Uterus (tissue), 4 donors: ENCODE results near the gene TSSK2. TPM values are rescaled to one million over a fixed set of nuclear protein-coding genes. Genes with fewer than 3 reads are reported as not detected.

Source experiments
- DNase-seq, 2 donors: peaks; one replicate each; pipeline ENCODE4 v3.0.0-alpha.2; 2019 to 2020
- H3K27ac ChIP-seq, 2 donors: fragments of 200-600 bp; sonication (generic); 1 replicate in 1 of 2; 2 replicates in 1 of 2; pipeline ENCODE4 v1.5.1; 2016 to 2018
- H3K27me3 ChIP-seq, 2 donors: fragments of 200-600 bp; sonication (generic); one replicate each; pipeline ENCODE4 v1.5.1; 2018 to 2019; ENCODE audit warnings: control low read depth in 1 of 2
- H3K36me3 ChIP-seq, 2 donors: fragments of 200-600 bp; sonication (generic); one replicate each; pipeline ENCODE4 v1.5.1; 2019; ENCODE audit warnings: control low read depth in 1 of 2
- H3K4me1 ChIP-seq, 2 donors: fragments of 200-600 bp; sonication (generic); one replicate each; pipeline ENCODE4 v1.5.1; 2018 to 2019; ENCODE audit warnings: control low read depth in 1 of 2
- H3K4me3 ChIP-seq, 2 donors: fragments of 200-600 bp; sonication (generic); 1 replicate in 1 of 2; 2 replicates in 1 of 2; pipeline ENCODE4 v1.5.1; 2018 to 2019; ENCODE audit warnings: mild to moderate bottlenecking in 1 of 2
- H3K9me3 ChIP-seq, 2 donors: fragments of 200-600 bp; sonication (generic); one replicate each; pipeline ENCODE4 v1.5.1; 2019; ENCODE audit warnings: control low read depth in 1 of 2
- CTCF ChIP-seq, 4 experiments: fragments of 200-600 bp in 2 of 4; fragments of 450-650 bp in 2 of 4; sonication (generic) in 2 of 4; IDR thresholded peaks; one replicate each; pipeline ENCODE4 v1.5.1; 2016 to 2019; ENCODE audit warnings: antibody characterized with exemption in 4 of 4, mild to moderate bottlenecking in 2 of 4, moderate library complexity in 1 of 4
- POLR2A ChIP-seq, 2 donors: fragments of 450-650 bp; IDR thresholded peaks; one replicate each; pipeline ENCODE4 v1.6.1; 2016; ENCODE audit warnings: antibody characterized with exemption in 2 of 2, mild to moderate bottlenecking in 1 of 2, moderate library complexity in 1 of 2
- intact Hi-C: fragments of 100-400 bp; cut with DNase I; formaldehyde crosslinking; loops from one replicate; pipeline ENCODE4 v1.15.1; 2023; ENCODE audit warnings: low total_unique reads
- total RNA-seq, 4 donors: library from RNA; depleted of rRNA in 3 of 4; stranded (reverse); fragments of >200 nt in 3 of 4; gene quantifications; one replicate each; pipeline versions ENCODE4 v1.1.0 to v1.2.4, GENCODE V29; 2014 to 2023
- donor health status: DM: yes; HTN: yes; CAD: no.

Gene TSSK2
- total RNA-seq, 4 donors from 2014 or later, result 0.30 TPM; not detected in 3

DNA sequence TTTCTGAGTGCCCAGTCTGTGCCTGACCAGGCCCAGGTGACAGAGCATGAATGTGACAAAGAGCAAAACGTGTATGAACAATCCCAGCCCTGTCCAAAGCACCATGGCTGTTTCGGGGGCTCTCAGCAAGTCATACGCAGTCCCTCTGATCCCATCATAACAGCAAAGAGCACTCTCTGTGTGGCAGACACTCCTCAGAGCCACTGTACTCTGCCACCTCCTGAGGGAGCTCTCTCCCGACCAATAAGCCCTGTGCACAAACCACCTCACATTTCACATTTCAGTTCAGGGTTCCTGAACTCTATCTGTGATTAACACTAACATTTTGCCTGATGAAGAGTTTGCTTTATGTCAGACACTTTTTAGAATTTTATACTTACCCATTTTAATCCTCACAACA, 15.5 kb upstream of the TSSK2 start:
- peaks cover 0 to 30% of the 10 kb centered on the region in 2 donors for H3K4me1 ChIP-seq
- TF ChIP-seq POLR2A (IDR thresholded peaks at IDR 0.05) (no peak), CTCF (IDR thresholded peaks at IDR 0.05) (no peak)
- H3K9me3 ChIP-seq, result no peaks in the 10 kb centered on the region
- no peak overlapping the region for H3K27ac ChIP-seq
- intact Hi-C loops, result no loop called here
- H3K36me3 ChIP-seq, result no peaks in the 10 kb centered on the region
- DNase-seq, result no peak
- no peaks in the 10 kb centered on the region for H3K27me3 ChIP-seq
- H3K4me3 ChIP-seq, result no peak overlapping the region

- DNase-seq, result no peak
- Histone ChIP-seq H3K27ac (no peak overlapping the region), H3K4me3 (no peak overlapping the region), H3K36me3 (no peaks in the 10 kb centered on the region), H3K4me1 (peaks cover 0 to 35% of the 10 kb centered on the region in 2 donors), H3K27me3 (no peaks in the 10 kb centered on the region), H3K9me3 (no peaks in the 10 kb centered on the region)
- intact Hi-C loops, result no loop called here
- TF ChIP-seq CTCF (IDR thresholded peaks at IDR 0.05) (no peak), POLR2A (IDR thresholded peaks at IDR 0.05) (no peak)
These were observed 14.0 kb upstream of the TSSK2 start for GRCh38 chr22:19117111-19117512.

DNA sequence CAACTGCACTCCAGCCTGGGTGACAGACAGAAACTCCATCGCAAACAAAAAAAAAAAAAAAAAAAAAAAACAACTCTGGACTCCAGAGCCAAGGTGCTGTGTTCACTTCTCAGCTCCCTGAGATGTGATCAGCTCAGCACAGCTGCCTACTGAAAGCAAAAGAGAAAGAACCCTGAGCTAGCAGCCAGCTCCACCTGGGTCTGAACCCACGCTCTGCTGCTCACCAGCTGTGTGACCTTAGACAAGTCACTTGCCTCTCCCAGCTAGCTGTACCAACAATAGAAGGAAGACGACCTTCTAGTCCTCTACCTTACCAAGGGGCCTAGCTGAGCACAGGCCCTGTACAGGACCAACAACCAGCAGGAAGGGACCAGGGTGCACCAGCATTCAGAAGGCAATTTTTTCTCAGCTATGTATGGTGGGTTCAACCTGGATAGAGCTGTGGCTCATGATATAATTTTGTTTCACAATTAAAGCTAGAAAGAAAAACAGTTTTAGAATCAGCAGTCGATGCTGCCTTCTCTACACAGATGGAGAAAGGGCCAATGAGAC, 12.7 kb upstream of the TSSK2 start:
- no peaks in the 10 kb centered on the region for H3K27me3 ChIP-seq
- no peaks in the 10 kb centered on the region for H3K36me3 ChIP-seq
- no peak for TF ChIP-seq CTCF (IDR thresholded peaks at IDR 0.05)
- no peak for TF ChIP-seq POLR2A (IDR thresholded peaks at IDR 0.05)
- H3K27ac ChIP-seq, result no peak overlapping the region
- intact Hi-C loops, result no loop called here
- no peaks in the 10 kb centered on the region for H3K9me3 ChIP-seq
- H3K4me1 ChIP-seq, result peaks cover 0 to 35% of the 10 kb centered on the region in 2 donors
- DNase-seq, result no peak
- no peak overlapping the region for H3K4me3 ChIP-seq

GRCh38 chr22:19119949-19120348, 11.2 kb upstream of the TSSK2 start:
- no peak overlapping the region for H3K4me3 ChIP-seq
- intact Hi-C loops, result no loop called here
- H3K4me1 ChIP-seq, result peaks cover 0 to 35% of the 10 kb centered on the region in 2 donors
- DNase-seq, result no peak
- H3K27me3 ChIP-seq, result no peaks in the 10 kb centered on the region
- no peaks in the 10 kb centered on the region for H3K9me3 ChIP-seq
- no peaks in the 10 kb centered on the region for H3K36me3 ChIP-seq
- TF ChIP-seq CTCF (IDR thresholded peaks at IDR 0.05) (no peak), POLR2A (IDR thresholded peaks at IDR 0.05) (no peak)
- H3K27ac ChIP-seq, result no peak overlapping the region

DNA sequence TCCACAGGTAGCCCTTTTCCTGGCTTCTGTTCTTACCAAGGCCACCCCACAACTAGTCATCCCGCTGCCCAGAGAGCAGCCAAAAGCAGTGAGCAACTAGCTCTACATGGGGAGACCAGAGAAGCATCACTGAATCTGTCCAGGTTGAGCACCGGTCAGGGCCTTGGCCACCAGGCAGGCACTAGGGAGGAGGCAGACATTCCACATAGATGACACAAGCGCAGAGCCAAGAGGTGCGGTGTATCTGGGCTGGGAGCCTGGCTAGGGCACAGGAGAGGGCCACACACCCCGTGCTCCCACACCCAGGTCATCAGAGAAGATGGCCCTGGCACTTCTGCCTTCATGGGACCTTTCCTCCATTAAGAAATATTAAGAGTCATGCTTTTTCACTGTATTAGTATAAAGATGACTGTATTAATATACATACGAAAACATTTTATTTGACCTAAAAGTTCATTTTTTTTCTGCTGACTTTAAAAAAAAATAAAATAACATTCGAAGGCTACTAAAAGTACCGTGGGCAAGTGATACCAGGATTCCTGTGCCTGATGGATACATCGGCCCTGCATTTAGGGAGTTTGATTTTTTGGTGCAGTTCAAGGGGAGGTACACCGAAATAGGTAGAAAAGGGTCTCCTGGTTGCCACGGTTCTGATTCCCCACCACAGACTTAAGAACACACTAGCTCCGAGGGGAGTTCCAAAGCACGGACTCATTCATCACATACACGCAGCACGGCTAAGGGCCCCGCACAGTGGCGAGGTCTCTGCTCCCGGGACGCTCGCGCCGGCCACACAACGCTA, 10.1 kb upstream of the TSSK2 start:
- no peak for DNase-seq
- intact Hi-C loops, result no loop called here

More for the DNA sequence above, 10.1 kb upstream of the TSSK2 start:
- H3K9me3 ChIP-seq, result no peaks in the 10 kb centered on the region
- H3K36me3 ChIP-seq, result no peaks in the 10 kb centered on the region
- H3K27ac ChIP-seq, result peak overlapping the region; percentile 84 to 90
- H3K27me3 ChIP-seq, result no peaks in the 10 kb centered on the region
- H3K4me1 ChIP-seq, result peaks cover 0 to 35% of the 10 kb centered on the region in 2 donors
- TF ChIP-seq POLR2A (IDR thresholded peaks at IDR 0.05) (no peak), CTCF (IDR thresholded peaks at IDR 0.05) (no peak)
- peak overlapping the region; percentile 84 to 85 for H3K4me3 ChIP-seq
